Measurements from ENCODE around the gene RBSN. TPM values are rescaled to one million over a fixed set of nuclear protein-coding genes. Genes with fewer than 3 reads are reported as not detected.

RBSN gene
- total RNA-seq, 2 donors from 2014 or later: 40.8 to 47.8 TPM

DNA sequence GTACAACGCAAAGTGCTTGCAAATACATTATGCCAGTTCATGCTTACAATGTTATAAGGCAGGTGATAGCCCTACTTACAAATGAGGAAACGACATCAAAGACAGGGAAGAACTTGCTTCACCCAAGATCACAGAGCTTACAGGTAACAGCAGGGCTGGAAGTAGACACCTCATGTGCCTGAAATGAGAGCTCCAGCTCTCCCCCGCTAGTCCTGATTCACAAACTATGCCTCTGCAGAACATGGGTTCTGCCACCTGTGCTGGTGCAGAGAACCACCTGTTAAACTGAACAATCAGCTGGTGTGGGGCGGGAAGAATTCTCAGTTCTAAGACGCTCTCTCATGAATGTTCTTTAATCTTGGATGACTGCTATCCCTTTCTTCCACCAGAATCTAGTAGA, 7.4 kb downstream of the RBSN start:
- no peak overlapping the region for H3K4me3 ChIP-seq
- no peak for ATAC-seq (ENCODE audit: insufficient number of reproducible peaks, low FRiP score, low read depth)
- H3K4me1 ChIP-seq (ENCODE audit: control insufficient read depth in 1 of 2, low read depth in 2 of 2): peaks cover 11 to 27% of the 10 kb centered on the region in 2 donors
- TF ChIP-seq, protein P1, sequence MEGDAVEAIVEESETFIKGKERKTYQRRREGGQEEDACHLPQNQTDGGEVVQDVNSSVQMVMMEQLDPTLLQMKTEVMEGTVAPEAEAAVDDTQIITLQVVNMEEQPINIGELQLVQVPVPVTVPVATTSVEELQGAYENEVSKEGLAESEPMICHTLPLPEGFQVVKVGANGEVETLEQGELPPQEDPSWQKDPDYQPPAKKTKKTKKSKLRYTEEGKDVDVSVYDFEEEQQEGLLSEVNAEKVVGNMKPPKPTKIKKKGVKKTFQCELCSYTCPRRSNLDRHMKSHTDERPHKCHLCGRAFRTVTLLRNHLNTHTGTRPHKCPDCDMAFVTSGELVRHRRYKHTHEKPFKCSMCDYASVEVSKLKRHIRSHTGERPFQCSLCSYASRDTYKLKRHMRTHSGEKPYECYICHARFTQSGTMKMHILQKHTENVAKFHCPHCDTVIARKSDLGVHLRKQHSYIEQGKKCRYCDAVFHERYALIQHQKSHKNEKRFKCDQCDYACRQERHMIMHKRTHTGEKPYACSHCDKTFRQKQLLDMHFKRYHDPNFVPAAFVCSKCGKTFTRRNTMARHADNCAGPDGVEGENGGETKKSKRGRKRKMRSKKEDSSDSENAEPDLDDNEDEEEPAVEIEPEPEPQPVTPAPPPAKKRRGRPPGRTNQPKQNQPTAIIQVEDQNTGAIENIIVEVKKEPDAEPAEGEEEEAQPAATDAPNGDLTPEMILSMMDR (IDR thresholded peaks at IDR 0.05): no peak
- DNase-seq (ENCODE audit: low spot score): no peak
- no peak overlapping the region for H3K27ac ChIP-seq
- no peaks in the 10 kb centered on the region for H3K27me3 ChIP-seq (replicated peaks; ENCODE audit: insufficient read depth)
- peaks cover 18% of the 10 kb centered on the region for H3K36me3 ChIP-seq
- H3K9me3 ChIP-seq: no peaks in the 10 kb centered on the region

DNA sequence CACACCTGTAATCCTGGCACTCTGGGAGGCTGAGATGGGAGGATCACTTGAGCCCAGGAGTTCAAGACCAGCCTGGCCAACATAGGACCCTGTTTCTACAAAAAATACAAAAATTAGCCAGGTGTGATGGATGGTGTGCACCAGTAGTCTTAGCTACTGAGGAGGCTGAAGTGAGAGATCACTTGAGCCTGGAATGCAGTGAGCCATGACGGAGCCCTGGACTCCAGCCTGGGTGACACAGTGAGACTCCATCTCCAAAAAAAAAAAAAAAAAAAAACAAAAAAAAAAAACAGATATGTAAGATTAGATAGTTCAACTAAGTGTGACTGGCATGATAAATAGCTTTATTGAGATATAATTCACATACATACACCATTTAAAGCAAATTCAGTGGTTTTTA, 9.7 kb downstream of the RBSN start:
- no peaks in the 10 kb centered on the region for H3K9me3 ChIP-seq
- DNase-seq (ENCODE audit: low spot score) (no peak), ATAC-seq (ENCODE audit: insufficient number of reproducible peaks, low FRiP score, low read depth) (no peak)
- no peak overlapping the region for H3K4me3 ChIP-seq
- no peak overlapping the region for H3K27ac ChIP-seq
- TF ChIP-seq, protein P1 (IDR thresholded peaks at IDR 0.05): no peak
- no peaks in the 10 kb centered on the region for H3K27me3 ChIP-seq (replicated peaks; ENCODE audit: insufficient read depth)
- H3K36me3 ChIP-seq: peaks cover 27% of the 10 kb centered on the region
- H3K4me1 ChIP-seq (ENCODE audit: control insufficient read depth in 1 of 2, low read depth in 2 of 2): peaks cover 8 to 11% of the 10 kb centered on the region in 2 donors

DNA sequence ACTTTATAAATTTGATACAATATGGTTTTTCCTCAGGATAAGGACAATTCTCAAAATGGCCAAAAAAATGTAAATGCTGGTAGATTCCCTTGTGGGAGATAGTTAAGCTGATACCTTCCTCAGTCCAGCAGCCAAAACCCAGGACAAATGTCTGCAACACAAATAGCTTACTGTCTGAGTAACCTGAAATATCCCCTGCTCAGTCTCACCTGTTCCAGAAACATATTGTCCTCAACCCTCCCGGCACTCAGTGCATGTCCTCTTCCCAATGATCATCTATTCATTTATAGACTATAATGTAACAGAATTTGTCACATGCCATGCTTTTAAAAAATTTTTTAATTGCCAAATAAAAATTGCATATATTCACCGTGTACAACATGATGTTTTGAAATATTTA, 12.2 kb downstream of the RBSN start:
- H3K36me3 ChIP-seq: peaks cover 50% of the 10 kb centered on the region
- H3K4me1 ChIP-seq (ENCODE audit: control insufficient read depth in 1 of 2, low read depth in 2 of 2): no peaks in the 10 kb centered on the region
- no peak overlapping the region for H3K27ac ChIP-seq
- ATAC-seq (ENCODE audit: insufficient number of reproducible peaks, low FRiP score, low read depth) (no peak), DNase-seq (ENCODE audit: low spot score) (no peak)
- TF ChIP-seq, protein P1 (IDR thresholded peaks at IDR 0.05): no peak
- no peaks in the 10 kb centered on the region for H3K27me3 ChIP-seq (replicated peaks; ENCODE audit: insufficient read depth)
- no peaks in the 10 kb centered on the region for H3K9me3 ChIP-seq
- no peak overlapping the region for H3K4me3 ChIP-seq

DNA sequence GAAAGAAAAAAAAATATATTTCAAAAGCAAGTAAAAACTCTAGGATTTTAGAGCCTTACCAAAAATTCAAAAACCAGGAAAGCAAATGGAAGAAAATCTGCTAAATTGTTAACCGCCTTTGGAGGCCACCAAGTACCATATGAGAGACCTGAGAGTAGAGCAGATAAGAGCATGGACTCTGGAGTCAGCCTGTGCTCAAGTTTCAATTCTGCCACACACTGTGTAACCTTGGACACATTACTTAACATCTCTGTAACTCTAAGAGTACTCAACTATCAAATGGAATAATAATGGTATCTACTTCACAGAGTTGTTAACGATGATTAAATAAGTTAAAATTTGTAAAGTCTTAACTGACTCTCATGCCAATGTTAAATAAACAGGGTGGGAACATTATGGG, 12.7 kb downstream of the RBSN start:
- H3K4me3 ChIP-seq: no peak overlapping the region
- DNase-seq (ENCODE audit: low spot score) (no peak), ATAC-seq (ENCODE audit: insufficient number of reproducible peaks, low FRiP score, low read depth) (no peak)
- H3K36me3 ChIP-seq: peaks cover 54% of the 10 kb centered on the region
- H3K4me1 ChIP-seq (ENCODE audit: control insufficient read depth in 1 of 2, low read depth in 2 of 2): no peaks in the 10 kb centered on the region
- no peaks in the 10 kb centered on the region for H3K27me3 ChIP-seq (replicated peaks; ENCODE audit: insufficient read depth)
- H3K9me3 ChIP-seq: no peaks in the 10 kb centered on the region
- TF ChIP-seq, protein P1 (IDR thresholded peaks at IDR 0.05): no peak
- H3K27ac ChIP-seq: no peak overlapping the region

DNA sequence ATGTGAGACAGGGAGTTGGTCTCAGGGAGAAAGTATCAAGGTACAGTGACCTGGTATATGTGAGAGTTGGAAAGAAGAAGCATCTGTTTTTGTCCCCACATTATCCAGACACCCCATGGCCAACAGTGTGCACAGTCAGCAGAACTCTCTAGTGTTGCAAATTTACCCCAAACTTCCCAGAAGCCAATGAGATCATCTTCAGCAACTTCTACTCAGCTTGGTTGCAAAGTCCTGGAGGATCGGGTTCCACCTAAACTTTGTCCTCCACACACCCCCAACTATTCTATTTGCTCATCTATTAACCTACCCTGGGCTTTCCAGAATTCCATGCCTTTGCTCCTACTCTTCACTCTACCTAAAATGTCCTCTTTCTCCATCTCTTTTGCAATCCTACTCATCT, 15.7 kb downstream of the RBSN start:
- no peaks in the 10 kb centered on the region for H3K4me1 ChIP-seq (ENCODE audit: control insufficient read depth in 1 of 2, low read depth in 2 of 2)
- DNase-seq (ENCODE audit: low spot score) (no peak), ATAC-seq (ENCODE audit: insufficient number of reproducible peaks, low FRiP score, low read depth) (no peak)
- no peaks in the 10 kb centered on the region for H3K9me3 ChIP-seq
- TF ChIP-seq, protein P1 (IDR thresholded peaks at IDR 0.05): no peak
- no peaks in the 10 kb centered on the region for H3K27me3 ChIP-seq (replicated peaks; ENCODE audit: insufficient read depth)
- H3K27ac ChIP-seq: no peak overlapping the region
- H3K36me3 ChIP-seq: peaks cover 62% of the 10 kb centered on the region
- no peak overlapping the region for H3K4me3 ChIP-seq
